ENCODE results near the gene ALAS1.

DNA sequence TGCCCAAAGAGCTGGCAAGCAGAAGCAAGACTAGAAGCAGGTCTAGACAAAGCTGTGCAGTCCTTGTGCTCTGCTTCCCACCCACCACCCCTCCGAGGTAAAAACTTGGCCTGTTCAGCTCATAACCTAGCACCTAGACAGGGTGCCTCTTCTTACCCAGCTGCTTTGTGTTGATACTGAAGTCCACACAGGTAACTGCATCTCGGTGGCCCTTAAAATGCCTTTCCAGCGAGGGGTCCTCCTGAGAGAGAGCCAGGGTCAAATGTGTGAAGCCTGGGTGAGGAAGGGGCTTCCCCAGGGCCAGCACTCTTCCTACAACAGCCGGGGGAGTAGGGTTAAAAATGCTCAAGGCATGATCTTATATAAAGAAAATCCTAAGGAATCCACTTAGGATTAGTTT is 47.1 kb upstream of the ALAS1 start:
- TF ChIP-seq, protein P1, sequence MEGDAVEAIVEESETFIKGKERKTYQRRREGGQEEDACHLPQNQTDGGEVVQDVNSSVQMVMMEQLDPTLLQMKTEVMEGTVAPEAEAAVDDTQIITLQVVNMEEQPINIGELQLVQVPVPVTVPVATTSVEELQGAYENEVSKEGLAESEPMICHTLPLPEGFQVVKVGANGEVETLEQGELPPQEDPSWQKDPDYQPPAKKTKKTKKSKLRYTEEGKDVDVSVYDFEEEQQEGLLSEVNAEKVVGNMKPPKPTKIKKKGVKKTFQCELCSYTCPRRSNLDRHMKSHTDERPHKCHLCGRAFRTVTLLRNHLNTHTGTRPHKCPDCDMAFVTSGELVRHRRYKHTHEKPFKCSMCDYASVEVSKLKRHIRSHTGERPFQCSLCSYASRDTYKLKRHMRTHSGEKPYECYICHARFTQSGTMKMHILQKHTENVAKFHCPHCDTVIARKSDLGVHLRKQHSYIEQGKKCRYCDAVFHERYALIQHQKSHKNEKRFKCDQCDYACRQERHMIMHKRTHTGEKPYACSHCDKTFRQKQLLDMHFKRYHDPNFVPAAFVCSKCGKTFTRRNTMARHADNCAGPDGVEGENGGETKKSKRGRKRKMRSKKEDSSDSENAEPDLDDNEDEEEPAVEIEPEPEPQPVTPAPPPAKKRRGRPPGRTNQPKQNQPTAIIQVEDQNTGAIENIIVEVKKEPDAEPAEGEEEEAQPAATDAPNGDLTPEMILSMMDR (IDR thresholded peaks at IDR 0.05): no peak
- no peak for TF ChIP-seq POLR2A (IDR thresholded peaks at IDR 0.05)

All from lower leg skin (tissue), 3 donors.